ENCODE measurements around the gene EIF2AK2.

EIF2AK2 gene

GRCh38 chr2:37201766-37202165, 45.0 kb upstream of the EIF2AK2 start:
- no peak overlapping the region for H3K14ac ChIP-seq (ENCODE audit: low read length in 2 of 2)
- H2BK12ac ChIP-seq (ENCODE audit: low read length in 2 of 2): no peak overlapping the region
- H3K4me2 ChIP-seq (ENCODE audit: low read length, poor library complexity, severe bottlenecking): no peak overlapping the region
- H3K4me1 ChIP-seq (ENCODE audit: control insufficient read depth, insufficient read depth, low read depth, low read length): peaks cover 5% of the 10 kb centered on the region
- no peak overlapping the region for H2BK120ac ChIP-seq (ENCODE audit: low read depth, low read length)
- DNase-seq: peak; percentile 45
- peaks cover 13% of the 10 kb centered on the region for H3K79me1 ChIP-seq (replicated peaks; ENCODE audit: low read length, poor library complexity, severe bottlenecking)
- H3K4ac ChIP-seq (ENCODE audit: low read depth in 1 of 2, low read length in 2 of 2): no peak overlapping the region
- H3K36me3 ChIP-seq (ENCODE audit: control insufficient read depth in 1 of 2, insufficient read depth in 2 of 2, low read depth in 1 of 2, low read length in 2 of 2): peaks cover 17 to 66% of the 10 kb centered on the region in 2 experiments
- H4K91ac ChIP-seq (ENCODE audit: low read length): no peak overlapping the region
- H3K18ac ChIP-seq (ENCODE audit: low read depth in 1 of 2, low read length in 2 of 2): no peak overlapping the region
- no peak overlapping the region for H2AK5ac ChIP-seq (ENCODE audit: low read length, severe bottlenecking)
- no peak overlapping the region for H3K9ac ChIP-seq (ENCODE audit: low read length)
- H3K4me3 ChIP-seq (ENCODE audit: insufficient read depth in 1 of 2, low read depth in 1 of 2, low read length in 2 of 2): no peak overlapping the region
- peaks cover 15% of the 10 kb centered on the region for H3K9me3 ChIP-seq (ENCODE audit: control insufficient read depth, low read length)
- no peak overlapping the region for H3K23ac ChIP-seq (ENCODE audit: low read length in 2 of 2)
- no peak overlapping the region for H2BK5ac ChIP-seq (ENCODE audit: low read depth, low read length, poor library complexity, severe bottlenecking)
- H3K27ac ChIP-seq (ENCODE audit: low read length, poor library complexity, severe bottlenecking): no peak overlapping the region
- no peak overlapping the region for H4K8ac ChIP-seq (ENCODE audit: low read length)
- H3K27me3 ChIP-seq (ENCODE audit: control insufficient read depth in 1 of 2, insufficient read depth in 1 of 2, low read length in 2 of 2): no peaks in the 10 kb centered on the region
- H2BK15ac ChIP-seq (ENCODE audit: low read depth, poor library complexity, severe bottlenecking): no peak overlapping the region
- 63% methylated on average over 1 of the region's 1 CpG for WGBS
- no peak overlapping the region for H2AFZ ChIP-seq (ENCODE audit: low read depth, low read length)

- WGBS: 100% methylated on average over 1 of the region's 1 CpG
- no peak overlapping the region for H3K4me2 ChIP-seq (ENCODE audit: low read length, poor library complexity, severe bottlenecking)
- H3K27me3 ChIP-seq (ENCODE audit: control insufficient read depth in 1 of 2, insufficient read depth in 1 of 2, low read length in 2 of 2): no peaks in the 10 kb centered on the region
- H4K91ac ChIP-seq (ENCODE audit: low read length): no peak overlapping the region
- peaks cover 5% of the 10 kb centered on the region for H3K4me1 ChIP-seq (ENCODE audit: control insufficient read depth, insufficient read depth, low read depth, low read length)
- H2BK12ac ChIP-seq (ENCODE audit: low read length in 2 of 2): no peak overlapping the region
- H4K8ac ChIP-seq (ENCODE audit: low read length): no peak overlapping the region
- H3K27ac ChIP-seq (ENCODE audit: low read length, poor library complexity, severe bottlenecking): no peak overlapping the region
- no peak overlapping the region for H2BK15ac ChIP-seq (ENCODE audit: low read depth, poor library complexity, severe bottlenecking)
- H3K4me3 ChIP-seq (ENCODE audit: insufficient read depth in 1 of 2, low read depth in 1 of 2, low read length in 2 of 2): no peak overlapping the region
- H3K14ac ChIP-seq (ENCODE audit: low read length in 2 of 2): no peak overlapping the region
- DNase-seq: no peak
- no peak overlapping the region for H3K4ac ChIP-seq (ENCODE audit: low read depth in 1 of 2, low read length in 2 of 2)
- no peak overlapping the region for H2AFZ ChIP-seq (ENCODE audit: low read depth, low read length)
- H3K18ac ChIP-seq (ENCODE audit: low read depth in 1 of 2, low read length in 2 of 2): no peak overlapping the region
- H3K23ac ChIP-seq (ENCODE audit: low read length in 2 of 2): no peak overlapping the region
- no peak overlapping the region for H3K9ac ChIP-seq (ENCODE audit: low read length)
- H2AK5ac ChIP-seq (ENCODE audit: low read length, severe bottlenecking): no peak overlapping the region
- peaks cover 15 to 60% of the 10 kb centered on the region in 2 experiments for H3K36me3 ChIP-seq (ENCODE audit: control insufficient read depth in 1 of 2, insufficient read depth in 2 of 2, low read depth in 1 of 2, low read length in 2 of 2)
- H2BK120ac ChIP-seq (ENCODE audit: low read depth, low read length): no peak overlapping the region
- H3K9me3 ChIP-seq (ENCODE audit: control insufficient read depth, low read length): peaks cover 10% of the 10 kb centered on the region
- H2BK5ac ChIP-seq (ENCODE audit: low read depth, low read length, poor library complexity, severe bottlenecking): no peak overlapping the region
- H3K79me1 ChIP-seq (replicated peaks; ENCODE audit: low read length, poor library complexity, severe bottlenecking): peaks cover 11% of the 10 kb centered on the region
These were observed 44.4 kb upstream of the EIF2AK2 start for GRCh38 chr2:37201208-37201607.

GRCh38 chr2:37198681-37199065, 41.9 kb upstream of the EIF2AK2 start:
- Histone ChIP-seq H2BK12ac (ENCODE audit: low read length in 2 of 2) (no peak overlapping the region), H3K4ac (ENCODE audit: low read depth in 1 of 2, low read length in 2 of 2) (no peak overlapping the region), H3K27ac (ENCODE audit: low read length, poor library complexity, severe bottlenecking) (no peak overlapping the region), H3K36me3 (ENCODE audit: control insufficient read depth in 1 of 2, insufficient read depth in 2 of 2, low read depth in 1 of 2, low read length in 2 of 2) (peaks cover 7 to 37% of the 10 kb centered on the region in 2 experiments), H3K4me1 (ENCODE audit: control insufficient read depth, insufficient read depth, low read depth, low read length) (peaks cover 5% of the 10 kb centered on the region), H3K23ac (ENCODE audit: low read length in 2 of 2) (no peak overlapping the region), H2BK120ac (ENCODE audit: low read depth, low read length) (no peak overlapping the region), H3K14ac (ENCODE audit: low read length in 2 of 2) (no peak overlapping the region), H3K4me2 (ENCODE audit: low read length, poor library complexity, severe bottlenecking) (no peak overlapping the region), H3K79me1 (replicated peaks; ENCODE audit: low read length, poor library complexity, severe bottlenecking) (peaks cover 7% of the 10 kb centered on the region), H4K8ac (ENCODE audit: low read length) (no peak overlapping the region), H3K9ac (ENCODE audit: low read length) (no peak overlapping the region), H2BK5ac (ENCODE audit: low read depth, low read length, poor library complexity, severe bottlenecking) (no peak overlapping the region), H3K18ac (ENCODE audit: low read depth in 1 of 2, low read length in 2 of 2) (no peak overlapping the region), H3K4me3 (ENCODE audit: insufficient read depth in 1 of 2, low read depth in 1 of 2, low read length in 2 of 2) (no peak overlapping the region), H2BK15ac (ENCODE audit: low read depth, poor library complexity, severe bottlenecking) (no peak overlapping the region), H2AK5ac (ENCODE audit: low read length, severe bottlenecking) (no peak overlapping the region), H4K91ac (ENCODE audit: low read length) (no peak overlapping the region), H2AFZ (ENCODE audit: low read depth, low read length) (no peak overlapping the region), H3K9me3 (ENCODE audit: control insufficient read depth, low read length) (peaks cover 2% of the 10 kb centered on the region), H3K27me3 (ENCODE audit: control insufficient read depth in 1 of 2, insufficient read depth in 1 of 2, low read length in 2 of 2) (no peaks in the 10 kb centered on the region)
- no peak for DNase-seq
- WGBS: 79% methylated on average over 8 of the region's 8 CpGs

GRCh38 chr2:37196320-37197195, 39.8 kb upstream of the EIF2AK2 start, which contains the start of gene CEBPZOS:
Gene CEBPZOS (plus strand): TSS chr2:37196496. CDS start chr2:37199705, 3,209 bp downstream.
- peak within 1 kb of the TSS; percentile 92 for H3K9ac ChIP-seq (ENCODE audit: low read length)
- no peaks in the 10 kb centered on the region for H3K9me3 ChIP-seq (ENCODE audit: control insufficient read depth, low read length)
- peak within 1 kb of the TSS; percentile 83 for H2AFZ ChIP-seq (ENCODE audit: low read depth, low read length)
- no peaks in the 10 kb centered on the region for H3K27me3 ChIP-seq (ENCODE audit: control insufficient read depth in 1 of 2, insufficient read depth in 1 of 2, low read length in 2 of 2)
- H2BK5ac ChIP-seq (ENCODE audit: low read depth, low read length, poor library complexity, severe bottlenecking): no peak within 1 kb of the TSS
- H3K23ac ChIP-seq (ENCODE audit: low read length in 2 of 2): no peak within 1 kb of the TSS
- peak within 1 kb of the TSS; percentile 71 for H4K91ac ChIP-seq (ENCODE audit: low read length)
- H2BK12ac ChIP-seq (ENCODE audit: low read length in 2 of 2): no peak within 1 kb of the TSS
- H3K79me1 ChIP-seq (replicated peaks; ENCODE audit: low read length, poor library complexity, severe bottlenecking): peaks cover 6% of the 10 kb centered on the region
- H2AK5ac ChIP-seq (ENCODE audit: low read length, severe bottlenecking): no peak within 1 kb of the TSS
- H3K4me2 ChIP-seq (ENCODE audit: low read length, poor library complexity, severe bottlenecking): peak within 1 kb of the TSS; percentile 64
- peak within 1 kb of the TSS; percentile 57 for H2BK15ac ChIP-seq (ENCODE audit: low read depth, poor library complexity, severe bottlenecking)
- H4K8ac ChIP-seq (ENCODE audit: low read length): peak within 1 kb of the TSS; percentile 93
- WGBS: under 1% methylated on average over 71 of the region's 72 CpGs
- H3K4me1 ChIP-seq (ENCODE audit: control insufficient read depth, insufficient read depth, low read depth, low read length): peaks cover 7% of the 10 kb centered on the region
- no peak within 1 kb of the TSS for H2BK120ac ChIP-seq (ENCODE audit: low read depth, low read length)
- peak within 1 kb of the TSS; percentile 77 to 87 for H3K4ac ChIP-seq (ENCODE audit: low read depth in 1 of 2, low read length in 2 of 2)
- H3K18ac ChIP-seq (ENCODE audit: low read depth in 1 of 2, low read length in 2 of 2): peak within 1 kb of the TSS; percentile 79 to 98
- H3K14ac ChIP-seq (ENCODE audit: low read length in 2 of 2): no peak within 1 kb of the TSS
- peak within 1 kb of the TSS; percentile 82 to 84 for H3K4me3 ChIP-seq (ENCODE audit: insufficient read depth in 1 of 2, low read depth in 1 of 2, low read length in 2 of 2)
- peaks cover 4 to 18% of the 10 kb centered on the region in 2 experiments for H3K36me3 ChIP-seq (ENCODE audit: control insufficient read depth in 1 of 2, insufficient read depth in 2 of 2, low read depth in 1 of 2, low read length in 2 of 2)
- peak within 1 kb of the TSS; percentile 58 for H3K27ac ChIP-seq (ENCODE audit: low read length, poor library complexity, severe bottlenecking)
- peak; percentile 82 for DNase-seq

All from mesenchymal stem cell (in vitro differentiated cells and primary cell).